ENCODE data around the gene PDE7B.

DNA sequence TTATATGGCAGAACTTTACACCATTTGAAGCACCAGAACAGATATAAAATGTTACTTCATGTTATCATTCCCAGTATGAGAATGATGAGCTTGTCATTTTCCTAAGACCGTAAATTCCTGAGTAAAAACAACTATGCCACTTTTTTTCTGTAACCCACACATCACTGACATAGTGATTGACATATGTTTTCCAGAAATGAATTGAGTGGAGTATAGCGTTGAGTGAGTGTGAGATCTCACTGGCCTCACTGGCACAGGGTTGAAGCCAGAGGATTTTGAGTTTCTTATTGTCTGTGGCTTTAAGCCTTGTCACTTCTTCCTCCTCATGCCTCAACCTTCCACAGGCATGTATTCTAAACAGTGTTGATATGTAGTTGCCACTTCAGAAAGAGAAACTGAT lies 62.3 kb downstream of the PDE7B start:
- TF ChIP-seq, protein P1, sequence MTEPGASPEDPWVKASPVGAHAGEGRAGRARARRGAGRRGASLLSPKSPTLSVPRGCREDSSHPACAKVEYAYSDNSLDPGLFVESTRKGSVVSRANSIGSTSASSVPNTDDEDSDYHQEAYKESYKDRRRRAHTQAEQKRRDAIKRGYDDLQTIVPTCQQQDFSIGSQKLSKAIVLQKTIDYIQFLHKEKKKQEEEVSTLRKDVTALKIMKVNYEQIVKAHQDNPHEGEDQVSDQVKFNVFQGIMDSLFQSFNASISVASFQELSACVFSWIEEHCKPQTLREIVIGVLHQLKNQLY (CRISPR knock-in tag; conservative IDR thresholded peaks at IDR 0.05), result no peak
- TF ChIP-seq GABPA (tag; conservative IDR thresholded peaks at IDR 0.05; ENCODE audit: low read depth) (no peak), TAF1 (IDR thresholded peaks at IDR 0.05; ENCODE audit: control insufficient read depth, extremely low read depth, insufficient read depth, low read length, severe bottlenecking) (no peak), ZNF134 (CRISPR knock-in tag; conservative IDR thresholded peaks at IDR 0.05) (no peak), FOXA1 (IDR thresholded peaks at IDR 0.05; ENCODE audit: borderline replicate concordance) (no peak), TCF7L2 (IDR thresholded peaks at IDR 0.05; ENCODE audit: low read depth, low read length) (no peak), EZH2 (IDR thresholded peaks at IDR 0.05; ENCODE audit: borderline replicate concordance, low read depth, low read length) (no peak), IRF2 (CRISPR knock-in tag; IDR thresholded peaks at IDR 0.05) (no peak), EP300 (IDR thresholded peaks at IDR 0.05; ENCODE audit: low read length) (no peak), CHD4 (IDR thresholded peaks at IDR 0.05; ENCODE audit: insufficient read depth, insufficient replicate concordance, low read depth, low read length, poor library complexity, severe bottlenecking) (no peak), EGR1 (conservative IDR thresholded peaks at IDR 0.05) (no peak)
- TF ChIP-seq, protein P2, sequence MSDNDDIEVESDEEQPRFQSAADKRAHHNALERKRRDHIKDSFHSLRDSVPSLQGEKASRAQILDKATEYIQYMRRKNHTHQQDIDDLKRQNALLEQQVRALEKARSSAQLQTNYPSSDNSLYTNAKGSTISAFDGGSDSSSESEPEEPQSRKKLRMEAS (CRISPR knock-in tag; IDR thresholded peaks at IDR 0.05), result no peak
- TF ChIP-seq, protein P3, sequence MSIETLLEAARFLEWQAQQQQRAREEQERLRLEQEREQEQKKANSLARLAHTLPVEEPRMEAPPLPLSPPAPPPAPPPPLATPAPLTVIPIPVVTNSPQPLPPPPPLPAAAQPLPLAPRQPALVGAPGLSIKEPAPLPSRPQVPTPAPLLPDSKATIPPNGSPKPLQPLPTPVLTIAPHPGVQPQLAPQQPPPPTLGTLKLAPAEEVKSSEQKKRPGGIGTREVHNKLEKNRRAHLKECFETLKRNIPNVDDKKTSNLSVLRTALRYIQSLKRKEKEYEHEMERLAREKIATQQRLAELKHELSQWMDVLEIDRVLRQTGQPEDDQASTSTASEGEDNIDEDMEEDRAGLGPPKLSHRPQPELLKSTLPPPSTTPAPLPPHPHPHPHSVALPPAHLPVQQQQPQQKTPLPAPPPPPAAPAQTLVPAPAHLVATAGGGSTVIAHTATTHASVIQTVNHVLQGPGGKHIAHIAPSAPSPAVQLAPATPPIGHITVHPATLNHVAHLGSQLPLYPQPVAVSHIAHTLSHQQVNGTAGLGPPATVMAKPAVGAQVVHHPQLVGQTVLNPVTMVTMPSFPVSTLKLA (conservative IDR thresholded peaks at IDR 0.05), result no peak
